RWPE2 (cell line): ENCODE measurements around the gene SENP3.

Experiments used
- ATAC-seq: fragments of 200-7000 bp; cut with Tn5 transposase; 3 replicates; pipeline ENCODE4 v1.9.1; 2021; ENCODE audit warnings: low read depth
- DNase-seq: peaks from one replicate; pipeline ENCODE4 v3.0.0-alpha.2; 2020; ENCODE audit warnings: low spot score
- H3K27ac ChIP-seq: fragments of 450-650 bp; 2 replicates; pipeline ENCODE4 v1.5.1; 2017; ENCODE audit warnings: mild to moderate bottlenecking; ENCODE audit not compliant: poor library complexity, severe bottlenecking
- H3K27me3 ChIP-seq: fragments of 250-450 bp; sonication (Bioruptor Pico); 2 replicates; pipeline ENCODE4 v1.5.1; 2021; ENCODE audit warnings: mild to moderate bottlenecking, moderate library complexity; ENCODE audit not compliant: insufficient read depth, poor library complexity, severe bottlenecking
- H3K36me3 ChIP-seq: fragments of 250-450 bp; sonication (Bioruptor Pico); 2 replicates; pipeline ENCODE4 v1.5.1; 2020; ENCODE audit warnings: low read depth, mild to moderate bottlenecking, moderate library complexity
- H3K4me1 ChIP-seq: fragments of 250-450 bp; sonication (Bioruptor Pico); 2 replicates; pipeline ENCODE4 v1.5.1; 2021; ENCODE audit warnings: mild to moderate bottlenecking, moderate library complexity; ENCODE audit not compliant: insufficient read depth, poor library complexity, severe bottlenecking
- H3K4me3 ChIP-seq: fragments of 250-450 bp; sonication (Bioruptor Pico); 2 replicates; pipeline ENCODE4 v1.5.1; 2021; ENCODE audit warnings: mild to moderate bottlenecking, moderate library complexity; ENCODE audit not compliant: severe bottlenecking
- H3K9me3 ChIP-seq: fragments of 250-450 bp; sonication (Bioruptor Pico); 2 replicates; pipeline ENCODE4 v1.5.1; 2021; ENCODE audit warnings: mild to moderate bottlenecking, moderate library complexity; ENCODE audit not compliant: severe bottlenecking
- TF ChIP-seq, protein P1 (sequence below): fragments of 450-650 bp; IDR thresholded peaks from one replicate; pipeline ENCODE4 v1.5.1; 2017; ENCODE audit warnings: mild to moderate bottlenecking, moderate library complexity; ENCODE audit not compliant: poor library complexity, severe bottlenecking

The SENP3 gene

DNA sequence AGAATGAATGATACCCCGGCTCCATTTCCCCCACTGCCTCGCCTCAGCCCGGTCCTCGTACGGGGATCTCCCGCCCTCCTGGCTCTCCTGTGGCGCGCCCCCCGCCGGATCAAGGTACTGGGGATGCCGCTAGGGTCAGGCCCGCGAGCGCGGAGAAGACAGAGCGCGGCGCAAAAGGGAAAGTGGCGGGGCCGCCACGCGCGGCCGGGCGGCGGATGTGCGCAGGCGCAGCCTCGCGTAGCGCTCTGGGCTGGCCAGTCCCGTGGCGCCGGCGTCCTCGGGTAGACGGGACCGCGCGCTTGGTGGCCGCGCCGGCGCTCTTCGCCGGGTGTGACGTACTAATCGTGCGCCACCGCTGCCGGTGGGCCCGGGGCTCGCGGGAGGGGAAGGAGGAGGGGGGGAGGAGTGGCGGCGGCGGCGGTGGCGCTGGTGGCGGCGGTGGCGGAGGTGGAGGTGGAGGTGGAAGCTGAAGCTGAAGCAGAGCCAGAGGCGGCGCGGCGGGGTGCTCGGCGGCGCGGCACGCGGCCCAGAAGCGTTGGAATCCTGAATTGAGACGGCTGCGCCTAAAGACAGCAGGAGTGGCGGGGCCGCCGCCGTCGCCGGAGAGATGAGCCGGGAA, at the start of gene SENP3:
TSS of gene SENP3 (plus strand) at position 331 of the 619 bp plus-strand sequence. CDS start 1,158 bp downstream, outside the sequence.
- TF ChIP-seq, protein P1, sequence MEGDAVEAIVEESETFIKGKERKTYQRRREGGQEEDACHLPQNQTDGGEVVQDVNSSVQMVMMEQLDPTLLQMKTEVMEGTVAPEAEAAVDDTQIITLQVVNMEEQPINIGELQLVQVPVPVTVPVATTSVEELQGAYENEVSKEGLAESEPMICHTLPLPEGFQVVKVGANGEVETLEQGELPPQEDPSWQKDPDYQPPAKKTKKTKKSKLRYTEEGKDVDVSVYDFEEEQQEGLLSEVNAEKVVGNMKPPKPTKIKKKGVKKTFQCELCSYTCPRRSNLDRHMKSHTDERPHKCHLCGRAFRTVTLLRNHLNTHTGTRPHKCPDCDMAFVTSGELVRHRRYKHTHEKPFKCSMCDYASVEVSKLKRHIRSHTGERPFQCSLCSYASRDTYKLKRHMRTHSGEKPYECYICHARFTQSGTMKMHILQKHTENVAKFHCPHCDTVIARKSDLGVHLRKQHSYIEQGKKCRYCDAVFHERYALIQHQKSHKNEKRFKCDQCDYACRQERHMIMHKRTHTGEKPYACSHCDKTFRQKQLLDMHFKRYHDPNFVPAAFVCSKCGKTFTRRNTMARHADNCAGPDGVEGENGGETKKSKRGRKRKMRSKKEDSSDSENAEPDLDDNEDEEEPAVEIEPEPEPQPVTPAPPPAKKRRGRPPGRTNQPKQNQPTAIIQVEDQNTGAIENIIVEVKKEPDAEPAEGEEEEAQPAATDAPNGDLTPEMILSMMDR: no peak
- DNase-seq (peak; percentile 92), ATAC-seq (peak; percentile 67)
- peaks cover 17% of the 10 kb centered on the region for H3K4me1 ChIP-seq
- H3K9me3 ChIP-seq: no peaks in the 10 kb centered on the region
- no peaks in the 10 kb centered on the region for H3K27me3 ChIP-seq
- peaks cover 28% of the 10 kb centered on the region for H3K36me3 ChIP-seq
- peak within 1 kb of the TSS; percentile 58 for H3K4me3 ChIP-seq
- H3K27ac ChIP-seq: peak within 1 kb of the TSS; percentile 76

GRCh38 chr17:7512105-7512504, 49.6 kb upstream of the SENP3 start:
- Histone ChIP-seq H3K27ac (no peak overlapping the region), H3K4me3 (no peak overlapping the region), H3K36me3 (peaks cover 62% of the 10 kb centered on the region), H3K9me3 (no peaks in the 10 kb centered on the region), H3K4me1 (no peaks in the 10 kb centered on the region), H3K27me3 (no peaks in the 10 kb centered on the region)
- no peak for ATAC-seq
- TF ChIP-seq, protein P1: no peak
- DNase-seq: no peak

GRCh38 chr17:7512824-7513540, 48.7 kb upstream of the SENP3 start:
- TF ChIP-seq, protein P1: no peak
- ATAC-seq (no peak), DNase-seq (no peak)
- no peak overlapping the region for H3K4me3 ChIP-seq
- H3K9me3 ChIP-seq: no peaks in the 10 kb centered on the region
- no peak overlapping the region for H3K27ac ChIP-seq
- no peaks in the 10 kb centered on the region for H3K4me1 ChIP-seq
- H3K27me3 ChIP-seq: no peaks in the 10 kb centered on the region
- H3K36me3 ChIP-seq: peaks cover 55% of the 10 kb centered on the region

GRCh38 chr17:7513850-7514419, 47.8 kb upstream of the SENP3 start:
- peaks cover 45% of the 10 kb centered on the region for H3K36me3 ChIP-seq
- H3K9me3 ChIP-seq: no peaks in the 10 kb centered on the region
- ATAC-seq (no peak), DNase-seq (no peak)
- H3K27me3 ChIP-seq: no peaks in the 10 kb centered on the region
- no peaks in the 10 kb centered on the region for H3K4me1 ChIP-seq
- no peak overlapping the region for H3K27ac ChIP-seq
- TF ChIP-seq, protein P1: no peak
- no peak overlapping the region for H3K4me3 ChIP-seq
